Body of pancreas (tissue), 4 donors: ENCODE data around the gene OR11G2. TPM values are rescaled to one million over a fixed set of nuclear protein-coding genes. Genes with fewer than 3 reads are reported as not detected.
"Not testable (repeated sequence)": the region's sequence is repeated elsewhere in the genome, so short reads cannot be mapped to it uniquely, and the experiment has no call there.

Experiments used
- ATAC-seq: fragments of 150-250 bp; one replicate; pipeline ENCODE4 v1.9.1; 2016
- DNase-seq, 4 donors: peaks; one replicate each; pipeline ENCODE4 v3.0.0-alpha.2; 2019
- H3K27ac ChIP-seq, 4 donors: fragments of 200-600 bp; sonication (generic); 1 replicate in 3 of 4; 2 replicates in 1 of 4; pipeline versions ENCODE4 v1.5.1 to v1.6.1; 2016 to 2019; ENCODE audit warnings: mild to moderate bottlenecking in 1 of 4, mixed read lengths in 1 of 4, moderate library complexity in 1 of 4
- H3K27me3 ChIP-seq, 2 donors: fragments of 200-600 bp; sonication (generic); one replicate each; pipeline ENCODE4 v1.6.0; 2016; ENCODE audit warnings: mild to moderate bottlenecking in 1 of 2
- H3K36me3 ChIP-seq, 2 donors: fragments of 200-600 bp; sonication (generic); replicated peaks in 1 of 2; 2 replicates each; pipeline ENCODE4 v1.5.1; 2016; ENCODE audit warnings: low read depth in 2 of 2; ENCODE audit not compliant: insufficient read depth in 1 of 2
- H3K4me1 ChIP-seq: fragments of 200-600 bp; sonication (generic); one replicate; pipeline ENCODE4 v1.6.0; 2016
- H3K4me3 ChIP-seq, 2 donors: fragments of 200-600 bp; sonication (generic); 1 replicate in 1 of 2; 2 replicates in 1 of 2; pipeline ENCODE4 v1.5.1; 2016 to 2019
- H3K9me3 ChIP-seq, 3 donors: fragments of 200-600 bp; sonication (generic); 1 replicate in 2 of 3; 2 replicates in 1 of 3; pipeline ENCODE4 v1.5.1; 2016
- CTCF ChIP-seq, 7 experiments: fragments of 450-650 bp in 4 of 7; fragments of 200-600 bp in 3 of 7; sonication (generic) in 3 of 7; IDR thresholded peaks; one replicate each; pipeline ENCODE4 v1.5.1; 2016 to 2019; ENCODE audit warnings: antibody characterized with exemption in 7 of 7
- POLR2A ChIP-seq, 3 donors: fragments of 450-650 bp; IDR thresholded peaks; one replicate each; pipeline ENCODE4 v1.6.1; 2016; ENCODE audit warnings: antibody characterized with exemption in 3 of 3, mild to moderate bottlenecking in 2 of 3
- WGBS, 2 donors: methylation state at CpG; one replicate each; pipeline ENCODE4 v1.1.5; 2017; 5-methylcytosine and 5-hydroxymethylcytosine counted together
- intact Hi-C: fragments of 100-400 bp; cut with DNase I; formaldehyde crosslinking; loops from one replicate; pipeline ENCODE4 v1.15.1; 2023
- total RNA-seq, 2 donors: library from RNA; depleted of rRNA; stranded (reverse); fragments of >200 nt; gene quantifications; one replicate each; pipeline ENCODE4 v1.1.0, GENCODE V29; 2016

The OR11G2 gene
- total RNA-seq, 2 donors from 2014 or later = not detected

- Histone ChIP-seq H3K9me3 (no peaks in the 10 kb centered on the region), H3K4me1 (no peaks in the 10 kb centered on the region), H3K4me3 (no peak overlapping the region), H3K27me3 (no peaks in the 10 kb centered on the region), H3K27ac (no peak overlapping the region), H3K36me3 (no peaks in the 10 kb centered on the region)
- intact Hi-C loops = no loop called here
- no peak for TF ChIP-seq CTCF (IDR thresholded peaks at IDR 0.05)
- no peak for TF ChIP-seq POLR2A (IDR thresholded peaks at IDR 0.05)
- ATAC-seq = no peak
- WGBS, 2 donors = 61 to 65% methylated on average over 5 of the region's 5 CpGs
- no peak for DNase-seq
These were observed 6.5 kb upstream of the OR11G2 start for GRCh38 chr14:20184181-20184580.

GRCh38 chr14:20191396-20191795 is 700 bp downstream of the OR11G2 start:
- Histone ChIP-seq H3K4me3 (no peak overlapping the region), H3K9me3 (no peaks in the 10 kb centered on the region), H3K27ac (no peak overlapping the region), H3K27me3 (no peaks in the 10 kb centered on the region), H3K36me3 (no peaks in the 10 kb centered on the region), H3K4me1 (no peaks in the 10 kb centered on the region)
- no peak for DNase-seq
- ATAC-seq = no peak
- no peak for TF ChIP-seq CTCF (IDR thresholded peaks at IDR 0.05)
- TF ChIP-seq POLR2A (IDR thresholded peaks at IDR 0.05) = no peak
- intact Hi-C loops = no loop called here
- WGBS, 2 donors = 47 to 56% methylated on average over 3 of the region's 3 CpGs

- Histone ChIP-seq H3K27me3 (no peaks in the 10 kb centered on the region), H3K27ac (no peak overlapping the region), H3K4me1 (no peaks in the 10 kb centered on the region), H3K4me3 (no peak overlapping the region), H3K36me3 (no peaks in the 10 kb centered on the region), H3K9me3 (no peaks in the 10 kb centered on the region)
- no peak for TF ChIP-seq POLR2A (IDR thresholded peaks at IDR 0.05)
- no peak for TF ChIP-seq CTCF (IDR thresholded peaks at IDR 0.05)
- intact Hi-C loops = no loop called here
- ATAC-seq (no peak), DNase-seq (no peak)
These were observed 3.4 kb downstream of the OR11G2 start for GRCh38 chr14:20194101-20194500.

- H3K9me3 ChIP-seq, H3K27me3 ChIP-seq, ATAC-seq, H3K4me1 ChIP-seq, DNase-seq, H3K36me3 ChIP-seq, H3K27ac ChIP-seq, H3K4me3 ChIP-seq, intact Hi-C loops: not testable (repeated sequence)
- WGBS, 2 donors = 62 to 69% methylated on average over 6 of the region's 6 CpGs
These were observed 4.5 kb downstream of the OR11G2 start for GRCh38 chr14:20195170-20195569.

- no peak for ATAC-seq
- Histone ChIP-seq H3K27ac (no peak overlapping the region), H3K9me3 (no peaks in the 10 kb centered on the region), H3K4me3 (no peak overlapping the region), H3K27me3 (no peaks in the 10 kb centered on the region), H3K4me1 (no peaks in the 10 kb centered on the region), H3K36me3 (no peaks in the 10 kb centered on the region)
- no peak for DNase-seq
- 18 to 38% methylated on average over 2 of the region's 2 CpGs for WGBS, 2 donors
- intact Hi-C loops = no loop called here
- TF ChIP-seq CTCF (IDR thresholded peaks at IDR 0.05) (peak in 1 of 7 experiments; percentile 17), POLR2A (IDR thresholded peaks at IDR 0.05) (no peak)
These were observed 5.2 kb downstream of the OR11G2 start for GRCh38 chr14:20195911-20196310.
